Keratinocyte (primary cell): ENCODE data around the gene TCP11L2. TPM values are rescaled to one million over a fixed set of nuclear protein-coding genes. Genes with fewer than 3 reads are reported as not detected.

ENCODE experiments used
- DNase-seq: peaks from one replicate; pipeline ENCODE4 v3.0.0-alpha.2; 2011; ENCODE audit warnings: low read depth, missing footprints, low spot score
- FAIRE-seq: peaks from 2 replicates; lab custom pipeline; 2011; peaks lifted over from hg19 to GRCh38; lab: Jason Lieb, UNC
- H2AFZ ChIP-seq: 2 replicates; pipeline ENCODE4 v1.6.0; 2012; ENCODE audit warnings: low read length, control low read depth, inconsistent platforms; ENCODE audit not compliant: control insufficient read depth
- H3K27ac ChIP-seq: 2 replicates; pipeline ENCODE4 v1.5.1; 2011; ENCODE audit warnings: low read length; ENCODE audit not compliant: control insufficient read depth, insufficient read depth
- H3K27me3 ChIP-seq: 3 replicates; pipeline ENCODE4 v1.6.0; 2011; ENCODE audit warnings: low read length; ENCODE audit not compliant: control insufficient read depth, insufficient read depth; ENCODE audit errors: extremely low read depth
- H3K36me3 ChIP-seq, 2 experiments: 2 replicates in 1 of 2; 3 replicates in 1 of 2; pipeline ENCODE4 v1.5.1; 2011; ENCODE audit warnings: low read length in 2 of 2, mild to moderate bottlenecking in 1 of 2; ENCODE audit not compliant: control insufficient read depth in 2 of 2, insufficient read depth in 2 of 2; ENCODE audit errors: extremely low read depth in 1 of 2
- H3K4me1 ChIP-seq: 3 replicates; pipeline ENCODE4 v1.5.1; 2011; ENCODE audit warnings: low read length; ENCODE audit not compliant: control insufficient read depth, insufficient read depth; ENCODE audit errors: extremely low read depth
- H3K4me2 ChIP-seq: 3 replicates; pipeline ENCODE4 v1.6.0; 2011; ENCODE audit warnings: low read depth, low read length; ENCODE audit not compliant: control insufficient read depth, insufficient read depth; ENCODE audit errors: extremely low read depth
- H3K4me3 ChIP-seq, 3 experiments: fragments of 200-600 bp in 1 of 3; sonication (generic) in 1 of 3; 2 replicates in 2 of 3; 3 replicates in 1 of 3; pipeline ENCODE4 v1.5.1; 2011 to 2016; ENCODE audit warnings: low read length in 3 of 3, mild to moderate bottlenecking in 3 of 3, control low read depth in 2 of 3, inconsistent platforms in 1 of 3, low read depth in 1 of 3, mixed read lengths in 1 of 3, mixed run types in 1 of 3, moderate library complexity in 1 of 3; ENCODE audit not compliant: control insufficient read depth in 2 of 3, insufficient read depth in 2 of 3; ENCODE audit errors: extremely low read depth in 1 of 3
- H3K79me2 ChIP-seq: 2 replicates; pipeline ENCODE4 v1.6.0; 2012; ENCODE audit warnings: low read length; ENCODE audit not compliant: control insufficient read depth, insufficient read depth
- H3K9ac ChIP-seq: 3 replicates; pipeline ENCODE4 v1.6.0; 2011; ENCODE audit warnings: low read length; ENCODE audit not compliant: control insufficient read depth, insufficient read depth; ENCODE audit errors: extremely low read depth
- H3K9me1 ChIP-seq: 3 replicates; pipeline ENCODE4 v1.6.0; 2011; ENCODE audit warnings: low read length; ENCODE audit not compliant: control insufficient read depth, insufficient read depth; ENCODE audit errors: extremely low read depth
- H3K9me3 ChIP-seq: 2 replicates; pipeline ENCODE4 v1.5.1; 2012; ENCODE audit warnings: low read depth, low read length; ENCODE audit not compliant: control insufficient read depth
- H4K20me1 ChIP-seq: 3 replicates; pipeline ENCODE4 v1.6.0; 2011; ENCODE audit warnings: low read length; ENCODE audit not compliant: control insufficient read depth, insufficient read depth; ENCODE audit errors: extremely low read depth
- EZH2 ChIP-seq: IDR thresholded peaks from one replicate; pipeline ENCODE4 v1.6.1; 2012; ENCODE audit warnings: inconsistent platforms, mild to moderate bottlenecking, low read length, moderate library complexity
- dilution Hi-C: fragments of 300-500 bp; cut with MboI; formaldehyde crosslinking; loops from one replicate; pipeline ENCODE4 v1.7.0; 2020; ENCODE audit warnings: low sequenced_read_pairs; ENCODE audit not compliant: extremely low pct_ligation_motif_present
- polyA plus RNA-seq, 5 experiments: library from polyadenylated mRNA; depleted of rRNA in 3 of 5; stranded (reverse) in 3 of 5; stranded (forward) in 1 of 5; unstranded in 1 of 5; fragments of >200 nt; gene quantifications; 1 replicate in 1 of 5; 2 replicates in 3 of 5; 3 replicates in 1 of 5; pipeline versions ENCODE4 v1.2.1 to v1.2.3, GENCODE V29; 2011 to 2012; ENCODE audit warnings: missing spikeins in 2 of 5, low read depth in 1 of 5, low replicate concordance in 1 of 5
- TF ChIP-seq, protein P1 (sequence below), 3 experiments: IDR thresholded peaks in 1 of 3; conservative IDR thresholded peaks in 1 of 3; optimal IDR thresholded peaks in 1 of 3; 2 replicates in 2 of 3; 3 replicates in 1 of 3; pipeline versions ENCODE3 to v1.5.1; 2011; ENCODE audit warnings: low read length in 3 of 3, mild to moderate bottlenecking in 3 of 3, moderate library complexity in 2 of 3, control low read depth in 1 of 3, inconsistent platforms in 1 of 3; ENCODE audit not compliant: insufficient read depth in 2 of 3; ENCODE audit errors: extremely low read depth in 1 of 3

Gene TCP11L2
- polyA plus RNA-seq, 1 donor (not counting 4 experiments of a cell fraction or from before 2014, with no cell fraction given), result 6.1 TPM

DNA sequence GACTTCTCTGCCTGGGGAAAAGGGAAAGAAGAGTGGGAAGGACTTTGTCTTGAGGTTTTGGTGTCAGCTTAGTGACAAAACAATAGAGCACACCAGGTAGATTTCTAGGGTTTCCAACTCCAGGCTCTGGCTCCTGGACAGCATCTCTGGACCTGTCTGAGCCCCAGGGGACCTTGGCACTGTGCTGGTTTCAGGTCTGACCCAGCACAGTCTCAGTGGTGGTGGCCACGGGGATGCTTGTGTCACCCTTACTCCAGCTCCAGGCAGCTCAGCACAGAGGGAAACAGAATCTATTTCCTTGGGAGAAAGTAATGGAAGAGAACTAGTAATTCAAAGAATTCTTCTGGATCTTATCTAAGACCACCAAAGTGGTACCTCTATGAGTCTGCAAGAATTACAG lies 43.6 kb upstream of the TCP11L2 start:
- Histone ChIP-seq H3K9me3 (no peaks in the 10 kb centered on the region), H3K9me1 (no peaks in the 10 kb centered on the region), H3K27me3 (no peaks in the 10 kb centered on the region), H3K27ac (no peak overlapping the region), H4K20me1 (no peaks in the 10 kb centered on the region), H2AFZ (no peak overlapping the region), H3K4me3 (no peak overlapping the region), H3K79me2 (no peaks in the 10 kb centered on the region), H3K9ac (no peak overlapping the region), H3K36me3 (no peaks in the 10 kb centered on the region), H3K4me1 (no peaks in the 10 kb centered on the region), H3K4me2 (no peak overlapping the region)
- no peak for TF ChIP-seq EZH2
- TF ChIP-seq, protein P1, sequence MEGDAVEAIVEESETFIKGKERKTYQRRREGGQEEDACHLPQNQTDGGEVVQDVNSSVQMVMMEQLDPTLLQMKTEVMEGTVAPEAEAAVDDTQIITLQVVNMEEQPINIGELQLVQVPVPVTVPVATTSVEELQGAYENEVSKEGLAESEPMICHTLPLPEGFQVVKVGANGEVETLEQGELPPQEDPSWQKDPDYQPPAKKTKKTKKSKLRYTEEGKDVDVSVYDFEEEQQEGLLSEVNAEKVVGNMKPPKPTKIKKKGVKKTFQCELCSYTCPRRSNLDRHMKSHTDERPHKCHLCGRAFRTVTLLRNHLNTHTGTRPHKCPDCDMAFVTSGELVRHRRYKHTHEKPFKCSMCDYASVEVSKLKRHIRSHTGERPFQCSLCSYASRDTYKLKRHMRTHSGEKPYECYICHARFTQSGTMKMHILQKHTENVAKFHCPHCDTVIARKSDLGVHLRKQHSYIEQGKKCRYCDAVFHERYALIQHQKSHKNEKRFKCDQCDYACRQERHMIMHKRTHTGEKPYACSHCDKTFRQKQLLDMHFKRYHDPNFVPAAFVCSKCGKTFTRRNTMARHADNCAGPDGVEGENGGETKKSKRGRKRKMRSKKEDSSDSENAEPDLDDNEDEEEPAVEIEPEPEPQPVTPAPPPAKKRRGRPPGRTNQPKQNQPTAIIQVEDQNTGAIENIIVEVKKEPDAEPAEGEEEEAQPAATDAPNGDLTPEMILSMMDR (optimal IDR thresholded peaks at IDR 0.05 in 1 of 3, IDR thresholded peaks at IDR 0.05 in 1 of 3, conservative IDR thresholded peaks at IDR 0.05 in 1 of 3; ENCODE audit: extremely low read depth in 1 of 3, insufficient read depth in 2 of 3, low read length in 3 of 3), result no peak
- dilution Hi-C loops, result no loop called here
- no peak for FAIRE-seq
- no peak for DNase-seq

DNA sequence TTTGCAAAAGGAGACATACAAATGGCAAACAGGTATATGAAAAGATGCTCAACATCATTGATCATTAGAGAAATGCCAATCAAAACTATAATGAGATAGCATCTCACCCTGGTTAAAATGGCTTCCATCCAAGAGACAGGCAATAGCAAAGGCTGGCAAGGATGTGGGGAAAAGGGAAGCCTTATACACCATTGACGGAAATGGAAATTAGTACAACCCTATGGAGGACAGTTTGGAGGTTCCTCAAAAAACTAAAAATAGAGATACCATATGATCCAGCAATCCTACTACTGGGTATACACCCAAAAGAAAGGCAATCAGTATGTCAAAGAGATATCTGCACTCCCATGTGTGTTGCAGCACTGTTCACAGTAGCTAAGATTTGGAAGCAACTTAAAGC lies 37.4 kb upstream of the TCP11L2 start:
- dilution Hi-C loops, result no loop called here
- TF ChIP-seq EZH2, result no peak
- TF ChIP-seq, protein P1 (optimal IDR thresholded peaks at IDR 0.05 in 1 of 3, IDR thresholded peaks at IDR 0.05 in 1 of 3, conservative IDR thresholded peaks at IDR 0.05 in 1 of 3; ENCODE audit: extremely low read depth in 1 of 3, insufficient read depth in 2 of 3, low read length in 3 of 3), result no peak
- Histone ChIP-seq H3K9me3 (no peaks in the 10 kb centered on the region), H2AFZ (no peak overlapping the region), H3K9ac (no peak overlapping the region), H3K27me3 (no peaks in the 10 kb centered on the region), H3K79me2 (no peaks in the 10 kb centered on the region), H3K27ac (no peak overlapping the region), H4K20me1 (no peaks in the 10 kb centered on the region), H3K4me3 (no peak overlapping the region), H3K36me3 (no peaks in the 10 kb centered on the region), H3K9me1 (no peaks in the 10 kb centered on the region), H3K4me2 (no peak overlapping the region), H3K4me1 (no peaks in the 10 kb centered on the region)
- no peak for DNase-seq
- FAIRE-seq, result no peak
